OCI-LY3 (cell line): Measurements from ENCODE around the gene PPP1R12B.

Experiments used
- CTCF ChIP-seq: fragments of 200-600, 300-600 bp; sonication (generic); IDR thresholded peaks from 2 replicates; pipeline ENCODE4 v1.5.1; 2014; ENCODE audit warnings: antibody characterized with exemption, low read length, low read depth
- EZH2phosphoT487 ChIP-seq: fragments of 200-600 bp; shearing (Covaris generic); IDR thresholded peaks from 2 replicates; pipeline ENCODE4 v1.6.1; 2018; ENCODE audit warnings: antibody characterized with exemption, mixed run types, low read depth

- TF ChIP-seq CTCF: no peak
- TF ChIP-seq EZH2phosphoT487: no peak
Observed at GRCh38 chr1:202624781-202625108, 276.2 kb downstream of the PPP1R12B start.
